Measurements from ENCODE around the gene ANXA4. TPM values are rescaled to one million over a fixed set of nuclear protein-coding genes. Genes with fewer than 3 reads are reported as not detected.

The ANXA4 gene
- total and polyA plus RNA-seq, 2 of the 13 experiments (the other 11 are each of a cell fraction or from before 2014, with no cell fraction given), result 155 to 168 TPM

GRCh38 chr2:69741575-69742321 lies at the start of gene ANXA4 (continued):
- TF ChIP-seq ARID3A (IDR thresholded peaks at IDR 0.05; ENCODE audit: low read depth, low read length) (no peak), E2F1 (CRISPR knock-in tag; IDR thresholded peaks at IDR 0.05) (peak; percentile 73), NFKB2 (CRISPR knock-in tag; IDR thresholded peaks at IDR 0.05; ENCODE audit: borderline replicate concordance) (peak; percentile 92; the same call in 1 of the 2 replicates), LBX2 (CRISPR knock-in tag; IDR thresholded peaks at IDR 0.05; ENCODE audit: borderline replicate concordance) (no peak), GMEB1 (CRISPR knock-in tag; IDR thresholded peaks at IDR 0.05; ENCODE audit: borderline replicate concordance) (peak; percentile 56; the same call in 1 of the 2 replicates), NR2F1 (CRISPR knock-in tag; IDR thresholded peaks at IDR 0.05) (no peak; a peak in 1 of 4 replicates), ZNF274 (CRISPR knock-in tag; IDR thresholded peaks at IDR 0.05) (peak; percentile 56; the same call in 1 of the 2 replicates), RBFOX2 (IDR thresholded peaks at IDR 0.05; ENCODE audit: low read depth, low read length) (peak; percentile 97), ZBTB42 (CRISPR knock-in tag; IDR thresholded peaks at IDR 0.05) (peak; percentile 44), CSRNP2 (CRISPR knock-in tag; conservative IDR thresholded peaks at IDR 0.05; ENCODE audit: low read depth) (no peak), ARNT2 (CRISPR knock-in tag; IDR thresholded peaks at IDR 0.05; ENCODE audit: low read depth) (peak; percentile 79; the same call in 1 of the 2 replicates), CBX1 (IDR thresholded peaks at IDR 0.05; ENCODE audit: low read depth) (peak; percentile 80), GTF2F1 (IDR thresholded peaks at IDR 0.05; ENCODE audit: low read length) (no peak), RFX5 (IDR thresholded peaks at IDR 0.05; ENCODE audit: low read depth, low read length) (no peak), TBX2 (CRISPR knock-in tag; IDR thresholded peaks at IDR 0.05; ENCODE audit: borderline replicate concordance) (peak; percentile 95), ZNF597 (CRISPR knock-in tag; IDR thresholded peaks at IDR 0.05) (no peak), ATAD3A (CRISPR knock-in tag; IDR thresholded peaks at IDR 0.05) (no peak), ZFP90 (CRISPR knock-in tag; IDR thresholded peaks at IDR 0.05; ENCODE audit: borderline replicate concordance) (peak; percentile 85), HMG20A (CRISPR knock-in tag; IDR thresholded peaks at IDR 0.05; ENCODE audit: borderline replicate concordance) (no peak), MBD4 (IDR thresholded peaks at IDR 0.05; ENCODE audit: borderline replicate concordance, low read length) (no peak)

Data from HepG2 (cell line).